GM23338 (cell line): ENCODE data around the gene PLCD3. TPM values are rescaled to one million over a fixed set of nuclear protein-coding genes. Genes with fewer than 3 reads are reported as not detected.
A peak's percentile ranks its signal among the peaks of the same experiment; 100 is the strongest.

Source experiments
- ATAC-seq: fragments of 200-7000 bp; cut with Tn5 transposase; 3 replicates; pipeline ENCODE4 v1.9.1; 2020
- DNase-seq: peaks from one replicate; pipeline ENCODE4 v3.0.0-alpha.2; 2015; ENCODE audit warnings: low spot score
- H2AFZ ChIP-seq: fragments of 200-600 bp; sonication (generic); 2 replicates; pipeline ENCODE4 v1.8.0; 2016; ENCODE audit warnings: antibody characterized with exemption, mild to moderate bottlenecking, moderate library complexity
- H3F3A ChIP-seq: fragments of 200-600 bp; sonication (generic); replicated peaks from 2 replicates; pipeline ENCODE4 v1.8.0; 2017; ENCODE audit warnings: antibody characterized with exemption, mixed run types, low read depth
- H3K27ac ChIP-seq: fragments of 200-600 bp; sonication (generic); 2 replicates; pipeline ENCODE4 v1.6.1; 2016; ENCODE audit warnings: low read depth
- H3K27me3 ChIP-seq: fragments of 200-600 bp; sonication (generic); 2 replicates; pipeline ENCODE4 v1.8.0; 2016; ENCODE audit warnings: mild to moderate bottlenecking, mixed run types, moderate library complexity; ENCODE audit not compliant: insufficient read depth
- H3K36me3 ChIP-seq: fragments of 200-600 bp; sonication (generic); 2 replicates; pipeline ENCODE4 v1.8.0; 2016; ENCODE audit warnings: mild to moderate bottlenecking; ENCODE audit not compliant: insufficient read depth
- H3K4me1 ChIP-seq: fragments of 200-600 bp; sonication (generic); 2 replicates; pipeline ENCODE4 v1.8.0; 2016; ENCODE audit warnings: mild to moderate bottlenecking, moderate library complexity; ENCODE audit not compliant: insufficient read depth
- H3K4me2 ChIP-seq: fragments of 200-600 bp; sonication (generic); 2 replicates; pipeline ENCODE4 v1.7.1; 2017; ENCODE audit warnings: mixed run types
- H3K4me3 ChIP-seq: fragments of 200-600 bp; sonication (generic); 2 replicates; pipeline ENCODE4 v1.6.1; 2016; ENCODE audit warnings: mixed run types
- H3K79me2 ChIP-seq: fragments of 200-600 bp; sonication (generic); replicated peaks from 2 replicates; pipeline ENCODE4 v1.8.0; 2017; ENCODE audit warnings: mild to moderate bottlenecking; ENCODE audit not compliant: insufficient read depth
- H3K9me2 ChIP-seq: fragments of 200-600 bp; sonication (generic); 2 replicates; pipeline ENCODE4 v1.8.0; 2017; ENCODE audit not compliant: insufficient read depth
- H4K20me1 ChIP-seq: fragments of 200-600 bp; sonication (generic); replicated peaks from 2 replicates; pipeline ENCODE4 v1.8.0; 2017; ENCODE audit warnings: mild to moderate bottlenecking; ENCODE audit not compliant: insufficient read depth
- H3K27ac Mint-ChIP-seq: 2 replicates; pipeline ENCODE4 v1.8.0; 2020; ENCODE audit warnings: inconsistent platforms, mild to moderate bottlenecking, moderate library complexity, mixed read lengths
- H3K27me3 Mint-ChIP-seq: 3 replicates; pipeline ENCODE4 v1.8.0; 2022; ENCODE audit warnings: low read depth, mild to moderate bottlenecking, moderate library complexity, mixed read lengths, inconsistent platforms; ENCODE audit not compliant: insufficient read depth, poor library complexity
- H3K36me3 Mint-ChIP-seq: 3 replicates; pipeline ENCODE4 v1.8.0; 2021; ENCODE audit warnings: low read depth, mild to moderate bottlenecking, inconsistent platforms, moderate library complexity, mixed read lengths
- H3K4me1 Mint-ChIP-seq: 3 replicates; pipeline ENCODE4 v1.8.0; 2020; ENCODE audit warnings: mild to moderate bottlenecking, inconsistent platforms, mixed read lengths
- H3K4me3 Mint-ChIP-seq: 3 replicates; pipeline ENCODE4 v1.8.0; 2021; ENCODE audit warnings: moderate library complexity, mild to moderate bottlenecking, inconsistent platforms, mixed read lengths
- H3K9me3 Mint-ChIP-seq: 3 replicates; pipeline ENCODE4 v1.8.0; 2020; ENCODE audit warnings: moderate library complexity, mild to moderate bottlenecking, inconsistent platforms, mixed read lengths
- ETS1 ChIP-seq: IDR thresholded peaks from 2 replicates; pipeline ENCODE4 v1.6.1; 2016; ENCODE audit warnings: antibody characterized with exemption
- EZH2 ChIP-seq: fragments of 200-600 bp; sonication (generic); IDR thresholded peaks from one replicate; pipeline ENCODE4 v1.8.0; 2017; ENCODE audit warnings: antibody characterized with exemption, mild to moderate bottlenecking, low read depth; ENCODE audit not compliant: unreplicated experiment
- EZH2phosphoT487 ChIP-seq: fragments of 200-600 bp; sonication (generic); IDR thresholded peaks from one replicate; pipeline ENCODE4 v1.8.1; 2018; ENCODE audit warnings: antibody characterized with exemption; ENCODE audit not compliant: unreplicated experiment
- JUNB ChIP-seq: IDR thresholded peaks from one replicate; pipeline ENCODE4 v1.6.1; 2016; ENCODE audit warnings: antibody characterized with exemption; ENCODE audit not compliant: unreplicated experiment
- NANOG ChIP-seq: IDR thresholded peaks from 2 replicates; pipeline ENCODE4 v1.6.1; 2016; ENCODE audit warnings: antibody characterized with exemption, borderline replicate concordance
- STAT1 ChIP-seq: IDR thresholded peaks from one replicate; pipeline ENCODE4 v1.6.1; 2016; ENCODE audit warnings: antibody characterized with exemption; ENCODE audit not compliant: unreplicated experiment
- ZNF114 ChIP-seq: fragments of 250-450 bp; sonication (Bioruptor Pico); IDR thresholded peaks from 2 replicates; pipeline ENCODE4 v1.5.0; 2020; ENCODE audit warnings: mild to moderate bottlenecking, moderate library complexity
- ZNF462 ChIP-seq: fragments of 250-450 bp; sonication (Bioruptor Pico); IDR thresholded peaks from 2 replicates; pipeline ENCODE4 v1.5.0; 2020; ENCODE audit warnings: mild to moderate bottlenecking, moderate library complexity
- polyA plus RNA-seq: library from polyadenylated mRNA; unstranded; fragments of >200 nt; fragmentation: Nextera tagmentation; extraction: Ambion mirVana; gene quantifications from 2 replicates; pipeline ENCODE4 v1.2.1, GENCODE V29; 2016
- total RNA-seq: library from RNA; depleted of rRNA; stranded (reverse); fragments of >200 nt; shearing (Covaris generic); gene quantifications from 2 replicates; pipeline ENCODE4 v1.2.3, GENCODE V29; 2014
- TF ChIP-seq, protein P1 (sequence below), 2 experiments: fragments of 200-600 bp in 1 of 2; sonication (generic) in 1 of 2; conservative IDR thresholded peaks; 2 replicates each; pipeline versions ENCODE4 v1.5.1 to v1.6.1; 2016 to 2017; ENCODE audit warnings: antibody characterized with exemption in 2 of 2, low read depth in 2 of 2, mild to moderate bottlenecking in 2 of 2, moderate library complexity in 1 of 2
- TF ChIP-seq, protein P2 (sequence below): IDR thresholded peaks from one replicate; pipeline ENCODE4 v1.6.1; 2018; ENCODE audit warnings: antibody characterized with exemption; ENCODE audit not compliant: unreplicated experiment

The PLCD3 gene
- total and polyA plus RNA-seq, 2 experiments from 2014 or later, result 3.0 to 32.1 TPM

DNA sequence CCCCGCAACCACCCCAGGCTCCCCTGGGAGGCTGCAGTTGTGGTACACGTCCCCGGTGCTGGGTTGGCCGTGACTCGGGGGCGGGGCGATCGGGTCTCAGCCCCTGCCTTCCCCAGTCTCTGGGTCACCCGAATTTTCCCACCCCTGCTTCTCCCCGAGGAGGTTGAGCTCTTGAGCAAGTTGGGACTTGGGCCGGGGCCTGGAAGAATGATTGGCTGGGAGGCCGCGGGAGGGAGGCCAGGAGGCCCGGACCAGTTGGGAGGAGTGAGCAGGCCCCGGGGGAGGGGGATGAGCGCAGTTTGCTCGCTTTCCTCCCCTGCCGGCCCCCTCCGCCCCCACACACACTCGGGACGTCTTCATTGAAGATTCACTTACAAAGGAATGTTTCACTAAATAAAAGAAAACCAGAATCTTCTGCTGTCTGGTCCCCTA lies 11.5 kb upstream of the PLCD3 start (continued):
- TF ChIP-seq ZNF462 (CRISPR knock-in tag) (no peak), ETS1 (no peak), JUNB (no peak), ZNF114 (no peak)

DNA sequence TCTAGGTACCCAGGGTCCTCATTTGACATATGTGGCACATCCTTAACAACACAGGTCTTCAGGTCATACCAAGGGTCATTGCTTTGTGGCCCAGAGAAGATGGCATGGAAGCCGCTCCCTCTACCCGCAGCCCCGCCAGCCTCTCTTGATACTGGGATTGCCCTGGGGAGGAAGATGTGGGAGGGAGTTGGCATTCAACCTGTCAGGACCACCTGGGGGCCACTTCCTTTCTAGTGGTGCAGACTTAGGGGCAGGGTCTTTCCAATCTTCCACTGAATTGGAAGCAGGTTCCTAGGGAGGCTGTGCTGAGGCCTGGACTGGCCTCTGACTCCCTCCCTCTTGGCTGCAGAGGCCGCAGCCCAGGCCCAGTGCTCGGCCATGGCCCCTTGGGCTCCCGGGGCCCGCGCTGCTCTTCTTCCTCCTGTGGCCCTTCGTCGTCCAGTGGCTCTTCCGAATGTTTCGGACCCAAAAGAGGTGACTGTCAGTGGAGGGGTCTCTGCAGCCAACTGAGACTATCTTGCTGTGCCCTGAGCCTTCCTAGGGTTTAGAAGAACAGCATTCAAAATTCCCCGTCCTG lies 10.9 kb upstream of the PLCD3 start:
- peaks cover 25% of the 10 kb centered on the region for H3K27me3 Mint-ChIP-seq
- peaks cover 28% of the 10 kb centered on the region for H3K4me1 Mint-ChIP-seq
- DNase-seq (peak; percentile 47), ATAC-seq (0 out of 3 replicates have a peak, but pooled peaks have one; percentile 0)
- Histone ChIP-seq H3K27ac (0 out of 2 replicates have a peak overlapping the region, but pooled peaks have one; percentile 69), H3K4me3 (peak overlapping the region; percentile 86), H3K27me3 (no peaks in the 10 kb centered on the region), H3K9me2 (no peaks in the 10 kb centered on the region), H3K4me1 (peaks cover 20% of the 10 kb centered on the region), H2AFZ (peak overlapping the region; percentile 92; the same call in 1 of the 2 replicates), H3K4me2 (peak overlapping the region; percentile 80), H3K79me2 (no peaks in the 10 kb centered on the region), H4K20me1 (no peaks in the 10 kb centered on the region), H3F3A (peaks cover 12% of the 10 kb centered on the region), H3K36me3 (no peaks in the 10 kb centered on the region)
- H3K27ac Mint-ChIP-seq, result 0 out of 2 replicates have a peak overlapping the region, but pooled peaks have one; percentile 15
- H3K9me3 Mint-ChIP-seq, result no peaks in the 10 kb centered on the region
- H3K4me3 Mint-ChIP-seq, result peak overlapping the region; percentile 72
- H3K36me3 Mint-ChIP-seq, result peaks cover 2% of the 10 kb centered on the region; the same call in 1 of the 3 replicates
- TF ChIP-seq EZH2phosphoT487 (no peak), JUNB (no peak), EZH2 (no peak), NANOG (no peak), ZNF114 (no peak), STAT1 (no peak)
- TF ChIP-seq, protein P1, sequence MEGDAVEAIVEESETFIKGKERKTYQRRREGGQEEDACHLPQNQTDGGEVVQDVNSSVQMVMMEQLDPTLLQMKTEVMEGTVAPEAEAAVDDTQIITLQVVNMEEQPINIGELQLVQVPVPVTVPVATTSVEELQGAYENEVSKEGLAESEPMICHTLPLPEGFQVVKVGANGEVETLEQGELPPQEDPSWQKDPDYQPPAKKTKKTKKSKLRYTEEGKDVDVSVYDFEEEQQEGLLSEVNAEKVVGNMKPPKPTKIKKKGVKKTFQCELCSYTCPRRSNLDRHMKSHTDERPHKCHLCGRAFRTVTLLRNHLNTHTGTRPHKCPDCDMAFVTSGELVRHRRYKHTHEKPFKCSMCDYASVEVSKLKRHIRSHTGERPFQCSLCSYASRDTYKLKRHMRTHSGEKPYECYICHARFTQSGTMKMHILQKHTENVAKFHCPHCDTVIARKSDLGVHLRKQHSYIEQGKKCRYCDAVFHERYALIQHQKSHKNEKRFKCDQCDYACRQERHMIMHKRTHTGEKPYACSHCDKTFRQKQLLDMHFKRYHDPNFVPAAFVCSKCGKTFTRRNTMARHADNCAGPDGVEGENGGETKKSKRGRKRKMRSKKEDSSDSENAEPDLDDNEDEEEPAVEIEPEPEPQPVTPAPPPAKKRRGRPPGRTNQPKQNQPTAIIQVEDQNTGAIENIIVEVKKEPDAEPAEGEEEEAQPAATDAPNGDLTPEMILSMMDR (conservative IDR thresholded peaks at IDR 0.05; ENCODE audit: low read depth in 2 of 2), result no peak
- TF ChIP-seq, protein P2, sequence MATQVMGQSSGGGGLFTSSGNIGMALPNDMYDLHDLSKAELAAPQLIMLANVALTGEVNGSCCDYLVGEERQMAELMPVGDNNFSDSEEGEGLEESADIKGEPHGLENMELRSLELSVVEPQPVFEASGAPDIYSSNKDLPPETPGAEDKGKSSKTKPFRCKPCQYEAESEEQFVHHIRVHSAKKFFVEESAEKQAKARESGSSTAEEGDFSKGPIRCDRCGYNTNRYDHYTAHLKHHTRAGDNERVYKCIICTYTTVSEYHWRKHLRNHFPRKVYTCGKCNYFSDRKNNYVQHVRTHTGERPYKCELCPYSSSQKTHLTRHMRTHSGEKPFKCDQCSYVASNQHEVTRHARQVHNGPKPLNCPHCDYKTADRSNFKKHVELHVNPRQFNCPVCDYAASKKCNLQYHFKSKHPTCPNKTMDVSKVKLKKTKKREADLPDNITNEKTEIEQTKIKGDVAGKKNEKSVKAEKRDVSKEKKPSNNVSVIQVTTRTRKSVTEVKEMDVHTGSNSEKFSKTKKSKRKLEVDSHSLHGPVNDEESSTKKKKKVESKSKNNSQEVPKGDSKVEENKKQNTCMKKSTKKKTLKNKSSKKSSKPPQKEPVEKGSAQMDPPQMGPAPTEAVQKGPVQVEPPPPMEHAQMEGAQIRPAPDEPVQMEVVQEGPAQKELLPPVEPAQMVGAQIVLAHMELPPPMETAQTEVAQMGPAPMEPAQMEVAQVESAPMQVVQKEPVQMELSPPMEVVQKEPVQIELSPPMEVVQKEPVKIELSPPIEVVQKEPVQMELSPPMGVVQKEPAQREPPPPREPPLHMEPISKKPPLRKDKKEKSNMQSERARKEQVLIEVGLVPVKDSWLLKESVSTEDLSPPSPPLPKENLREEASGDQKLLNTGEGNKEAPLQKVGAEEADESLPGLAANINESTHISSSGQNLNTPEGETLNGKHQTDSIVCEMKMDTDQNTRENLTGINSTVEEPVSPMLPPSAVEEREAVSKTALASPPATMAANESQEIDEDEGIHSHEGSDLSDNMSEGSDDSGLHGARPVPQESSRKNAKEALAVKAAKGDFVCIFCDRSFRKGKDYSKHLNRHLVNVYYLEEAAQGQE, result no peak
